GM21619 (cell line): ENCODE measurements around the gene PTPRE.

ENCODE experiments used
- ATAC-seq: cut with Tn5 transposase; IDR thresholded peaks from one replicate; pipeline ENCODE4 v1.9.1; 2021; ENCODE audit not compliant: unreplicated experiment

PTPRE gene

DNA sequence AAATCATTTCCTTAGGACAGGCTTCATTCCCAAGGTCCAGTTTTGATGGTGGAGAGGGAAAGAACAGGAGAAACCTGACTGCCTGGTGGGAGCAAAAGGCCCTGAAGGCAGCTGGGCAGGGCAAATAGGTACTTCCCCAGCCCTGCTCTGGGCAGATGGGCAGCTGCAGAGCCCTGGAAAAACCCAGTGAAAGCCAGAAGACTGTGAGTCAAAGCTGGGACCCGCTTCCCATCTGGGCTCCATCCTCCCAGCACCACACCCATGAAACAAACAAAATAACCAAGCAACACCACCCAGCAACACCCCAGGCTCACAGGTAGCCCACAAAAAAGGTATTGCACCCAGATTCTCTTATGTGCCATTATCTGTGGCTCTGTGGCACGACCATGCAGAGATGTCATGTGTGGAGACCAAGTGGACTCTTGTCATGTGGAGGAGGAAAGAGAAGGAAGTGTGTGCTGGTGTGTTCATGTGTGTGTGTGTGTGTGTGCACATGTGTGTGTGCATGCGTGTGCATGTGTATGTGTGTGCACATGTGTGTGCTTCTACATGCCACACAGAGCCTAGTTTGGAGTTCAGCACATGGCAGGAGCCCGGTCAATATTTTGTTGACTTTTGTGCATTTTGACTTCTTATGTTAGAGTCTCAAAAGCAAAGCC, 24.0 kb upstream of the PTPRE start:
- no peak for ATAC-seq

DNA sequence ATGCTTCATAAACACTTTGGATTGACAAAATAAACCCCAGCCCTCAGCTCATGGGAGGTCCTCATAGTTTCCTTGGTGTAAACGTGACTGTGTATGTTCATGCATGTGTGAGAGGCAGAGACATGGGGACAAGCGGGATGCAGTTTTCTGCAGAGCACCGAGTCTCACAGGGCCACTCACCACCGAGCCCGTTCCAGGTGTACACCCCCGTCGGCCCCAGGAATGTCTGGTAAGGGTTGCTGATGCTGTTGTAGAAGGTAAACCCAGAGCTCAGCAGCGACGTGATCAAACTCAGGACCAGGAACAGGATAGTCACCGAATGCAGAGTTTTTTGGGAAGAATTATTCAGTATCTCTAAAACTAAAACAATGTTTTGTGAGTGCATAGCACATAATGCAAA, 23.4 kb upstream of the PTPRE start:
- ATAC-seq: no peak

DNA sequence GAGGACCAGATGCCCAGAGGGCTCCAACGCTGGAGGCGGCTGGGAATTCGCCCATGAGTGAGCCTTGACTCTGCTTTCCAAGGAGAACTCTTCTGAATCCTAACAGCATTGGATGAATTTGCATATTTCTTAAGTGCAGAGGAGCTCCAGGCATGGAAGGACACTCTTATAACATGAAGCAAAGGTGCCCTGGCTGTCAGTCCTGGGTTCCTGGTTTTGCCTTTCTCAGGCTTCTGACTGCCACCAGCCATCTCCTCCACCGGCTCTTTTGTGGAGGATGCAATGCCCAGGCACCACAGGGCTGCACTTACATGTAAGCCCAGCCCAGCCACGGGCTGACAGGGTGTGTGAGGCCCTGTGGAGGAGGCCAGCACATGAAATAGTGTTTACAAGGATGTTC, 22.4 kb upstream of the PTPRE start:
- no peak for ATAC-seq

DNA sequence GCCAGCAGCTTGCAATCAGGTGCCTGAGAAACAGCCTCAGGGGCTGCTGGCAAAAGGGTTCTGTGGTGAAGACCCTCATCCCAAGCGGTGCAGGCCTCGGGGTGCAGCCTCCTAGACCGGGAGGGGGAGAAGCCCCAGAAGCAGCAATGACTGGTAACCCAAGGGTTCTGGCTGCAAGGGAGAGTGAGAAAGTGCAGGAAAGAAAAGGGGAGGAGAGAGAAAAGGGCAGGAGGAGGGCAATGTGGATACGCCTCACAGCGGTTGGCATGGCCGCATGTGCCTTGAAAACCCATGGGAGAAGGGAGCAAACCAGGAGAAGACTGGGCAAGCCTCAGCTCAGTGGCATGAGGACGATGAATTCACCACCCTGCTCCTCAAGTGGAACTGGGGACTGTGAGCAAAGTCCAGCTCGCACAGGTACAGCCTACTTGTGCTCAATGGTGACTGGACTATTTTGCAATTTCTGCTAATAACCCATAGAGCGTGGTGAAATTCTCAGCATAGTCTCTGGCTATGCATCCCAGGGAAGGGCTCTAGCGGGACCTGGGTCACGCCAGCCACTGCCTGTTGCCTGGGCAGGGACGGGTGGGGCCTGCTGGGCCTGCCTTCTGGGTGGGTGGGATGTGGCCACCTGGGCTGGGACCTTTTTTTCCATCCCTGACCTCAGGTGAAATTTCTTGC, 20.4 kb upstream of the PTPRE start:
- ATAC-seq: no peak

DNA sequence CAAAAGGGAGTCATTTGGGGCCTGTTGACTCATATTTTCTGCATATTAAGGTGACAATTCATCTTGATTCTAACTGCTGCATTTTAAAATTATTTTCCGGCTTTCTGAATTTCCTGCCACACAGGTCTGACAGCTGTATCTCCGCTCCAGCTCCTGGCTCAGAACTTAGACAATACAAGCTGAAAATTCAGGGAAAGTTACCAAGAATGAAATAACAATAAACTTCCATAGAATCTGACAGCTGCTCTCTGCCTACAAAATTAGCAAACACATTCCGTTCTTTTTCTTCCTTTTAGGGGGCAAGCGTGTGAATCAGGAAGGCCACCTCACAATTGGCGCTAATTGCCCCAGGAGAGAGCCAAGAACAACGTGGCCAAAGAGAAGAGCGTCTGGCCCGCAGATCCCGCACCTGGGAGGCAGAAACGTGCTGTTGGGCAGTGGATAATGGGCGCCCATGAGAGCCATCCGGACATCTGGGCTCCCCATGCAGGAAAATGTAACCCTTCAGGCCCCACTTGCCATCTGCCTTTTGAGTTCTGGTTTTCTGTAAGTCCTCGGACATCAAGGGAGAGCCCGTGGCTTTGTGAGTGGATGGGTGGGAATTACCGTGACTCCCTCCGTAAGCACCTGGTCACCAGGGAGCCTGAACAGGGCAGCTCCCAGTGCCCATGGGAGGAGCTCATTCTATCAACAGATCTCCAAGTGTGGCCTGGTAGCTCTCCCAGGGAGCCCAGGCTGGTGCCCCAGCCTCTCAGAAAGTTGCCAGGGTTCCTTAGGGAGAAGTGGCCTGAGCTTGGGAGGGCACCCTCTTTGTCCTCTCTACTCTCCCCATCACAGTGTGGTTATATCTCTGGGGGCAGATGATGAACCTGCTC, 19.1 kb upstream of the PTPRE start:
- no peak for ATAC-seq

DNA sequence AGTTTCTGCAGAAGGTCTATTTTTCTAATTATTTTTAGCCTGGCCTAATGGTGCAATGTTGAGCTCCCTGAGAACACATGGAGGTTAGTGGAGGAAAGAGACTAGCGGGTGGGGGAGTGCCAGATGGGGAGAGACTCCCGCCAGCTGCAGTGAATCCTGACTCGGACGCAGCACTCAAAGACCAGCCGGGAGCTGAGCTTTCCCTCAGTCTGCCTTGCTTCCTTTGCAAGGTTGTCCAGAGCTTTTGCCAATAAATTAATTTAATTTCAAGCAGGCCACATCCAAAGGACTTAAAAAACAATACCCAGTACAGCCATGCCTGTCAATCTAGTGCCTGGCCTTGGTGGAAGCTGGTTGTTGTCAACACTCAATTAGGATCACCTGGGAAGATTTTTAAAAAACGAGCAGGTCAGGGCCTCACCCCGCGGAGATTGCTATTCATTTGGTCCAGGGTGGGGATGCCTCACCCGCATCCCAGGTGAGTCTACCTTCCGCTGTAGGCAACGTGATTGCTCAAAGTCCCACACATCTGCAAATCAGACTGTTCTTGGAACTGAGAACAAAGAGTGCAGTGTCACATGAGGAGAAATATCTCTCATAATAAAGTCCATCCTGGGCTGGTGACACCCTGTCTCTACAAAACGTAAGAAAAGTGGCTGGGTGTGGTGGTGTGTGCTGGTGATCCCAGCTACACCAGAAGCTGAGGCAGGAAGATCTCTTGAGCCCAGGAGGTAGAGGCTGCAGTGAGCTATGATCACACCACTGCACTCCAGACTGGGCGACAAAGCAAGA, 18.2 kb upstream of the PTPRE start:
- no peak for ATAC-seq

DNA sequence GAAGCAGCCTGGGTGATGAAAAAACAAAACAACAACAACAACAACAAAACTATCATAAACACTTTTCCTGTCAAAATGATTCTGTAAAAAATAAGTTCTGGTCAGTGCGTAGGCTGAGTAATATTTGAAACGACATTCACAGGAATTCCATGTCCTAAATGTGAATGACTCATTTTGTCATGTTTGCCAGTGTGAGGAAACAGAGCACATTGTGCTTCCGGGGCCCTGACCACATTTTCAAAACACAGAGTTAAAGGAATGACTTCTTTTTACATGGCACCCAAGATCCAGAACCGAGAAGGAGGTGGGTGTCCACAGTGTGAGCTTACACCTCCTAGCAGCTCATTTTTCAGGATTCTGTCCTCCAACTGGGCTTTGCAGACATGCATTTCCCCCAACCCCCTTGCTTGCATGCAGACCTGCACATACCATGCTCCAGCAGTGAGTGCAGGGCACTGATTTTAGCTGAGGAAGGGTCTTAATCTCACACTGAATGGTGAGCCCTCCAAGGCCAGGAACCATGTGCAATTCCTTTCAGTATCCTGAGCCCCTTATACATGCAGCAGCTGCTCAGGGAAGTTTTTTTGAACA, 17.2 kb upstream of the PTPRE start:
- no peak for ATAC-seq

DNA sequence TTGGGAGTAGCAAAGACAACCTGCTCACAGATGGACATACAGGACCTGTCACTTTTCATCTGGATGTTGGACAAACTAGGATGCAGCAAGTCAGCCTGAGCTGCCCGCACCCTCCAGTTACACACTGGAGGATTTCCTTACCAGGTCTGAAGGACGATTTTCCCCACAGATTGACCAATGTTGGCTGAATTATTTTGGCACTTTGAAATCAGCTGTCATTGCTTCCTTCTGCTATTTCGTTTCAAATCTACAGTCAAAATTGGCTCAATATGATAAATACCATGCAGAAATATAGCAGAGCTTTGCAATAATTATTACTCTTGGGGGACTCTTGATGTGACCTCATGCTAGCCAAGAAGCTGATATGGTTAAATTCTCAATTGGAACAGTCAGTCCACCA, 16.7 kb upstream of the PTPRE start:
- no peak for ATAC-seq

DNA sequence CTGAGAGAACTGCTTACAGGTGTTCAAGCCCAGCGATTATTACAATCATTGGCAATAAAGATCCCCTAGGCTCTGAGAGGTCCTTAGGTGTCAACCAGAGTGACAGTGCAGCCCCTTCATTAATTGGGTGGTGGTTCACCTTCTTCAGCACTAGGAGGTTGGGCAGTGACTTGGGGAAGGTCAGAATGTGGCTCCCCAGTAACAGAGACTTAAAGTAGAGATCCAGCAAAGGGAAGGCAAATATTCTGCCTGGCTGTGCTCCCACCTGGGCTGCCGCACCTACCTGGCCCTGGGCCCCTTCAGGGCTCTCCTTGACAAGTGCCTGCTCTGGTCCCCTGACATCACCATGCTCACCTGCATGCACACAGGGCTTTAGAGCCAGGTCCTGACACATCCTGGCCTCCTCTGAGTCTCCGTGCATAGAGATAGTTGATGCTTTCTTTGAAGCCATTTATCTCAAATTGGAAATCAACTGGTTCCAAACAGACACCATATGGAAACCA, 16.0 kb upstream of the PTPRE start:
- ATAC-seq: no peak

DNA sequence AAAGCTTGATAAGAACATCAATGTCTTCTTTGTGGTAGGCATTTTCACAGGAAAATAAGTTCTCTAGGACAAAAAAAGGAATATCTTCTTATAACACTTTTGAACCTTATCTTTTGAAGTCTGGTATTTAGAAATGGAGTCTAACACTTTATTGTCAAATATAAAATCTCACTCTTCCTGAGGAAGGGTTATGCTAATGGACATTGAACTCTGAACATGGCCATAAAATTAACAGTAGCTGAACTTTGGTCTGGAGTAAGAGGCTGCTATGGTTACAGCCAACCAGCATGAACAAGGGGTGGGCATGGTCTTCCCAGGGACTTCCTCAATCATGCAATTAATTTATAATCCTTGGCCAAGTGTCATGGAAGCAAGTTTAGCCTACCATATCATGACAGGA, 14.2 kb upstream of the PTPRE start, which contains the start of gene CLRN3:
CLRN3 (minus strand) TSS at position 199 of the 400 bp plus-strand sequence; CDS start at position 42, 157 bp downstream.
- ATAC-seq: no peak

DNA sequence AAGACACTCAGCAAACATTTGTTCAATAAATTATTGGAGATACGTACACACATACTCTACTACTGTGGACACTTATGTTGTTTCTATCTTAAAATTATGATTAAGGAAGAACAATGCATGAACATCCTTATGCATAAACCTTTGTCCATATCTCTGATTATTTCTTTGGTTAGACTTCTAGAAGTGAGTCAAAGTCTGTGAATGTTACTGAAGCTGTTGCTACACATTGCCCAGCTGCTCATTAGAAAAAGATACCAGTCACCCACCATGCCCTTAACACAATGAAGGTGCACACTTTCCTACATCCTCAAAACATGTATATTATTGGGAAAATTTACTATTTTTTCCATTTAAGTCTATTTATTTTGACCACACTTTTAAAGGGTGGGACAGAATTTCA, 12.8 kb upstream of the PTPRE start:
- ATAC-seq: no peak

DNA sequence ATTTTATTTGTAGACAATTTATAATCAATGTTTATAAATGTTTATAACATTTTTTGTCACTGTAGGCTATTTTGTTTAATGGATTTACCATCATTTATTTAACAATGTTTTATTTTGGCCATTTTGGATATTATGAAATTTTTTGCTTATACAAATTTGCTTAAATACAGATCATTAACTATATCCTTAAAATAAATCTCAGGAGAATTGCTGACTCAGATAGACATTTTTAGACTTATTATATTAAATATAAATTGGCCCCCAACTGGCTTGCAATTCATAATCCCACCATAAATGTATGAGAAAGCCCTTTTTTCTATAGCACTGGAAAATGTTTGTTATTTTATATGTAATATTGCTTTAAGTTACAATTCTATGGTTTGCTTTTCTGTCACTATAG, 10.3 kb upstream of the PTPRE start:
- no peak for ATAC-seq

DNA sequence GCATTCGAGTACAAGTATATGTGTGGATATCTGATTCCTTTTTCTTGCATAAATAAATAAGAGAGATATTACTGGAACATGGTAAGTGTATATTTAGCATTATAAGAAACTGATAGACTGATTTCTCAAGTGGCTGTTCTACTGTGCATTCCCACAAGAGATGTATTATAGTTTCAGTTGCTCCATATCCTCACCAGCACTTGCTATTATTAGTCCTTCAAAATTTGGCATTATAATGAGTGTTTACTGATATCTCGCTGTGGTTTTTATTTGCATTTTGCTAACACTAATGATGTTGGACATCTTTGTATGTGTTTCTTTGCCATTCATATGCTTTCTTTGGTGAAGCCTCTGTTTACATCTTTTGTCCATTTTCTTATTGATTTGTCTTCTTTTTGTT, 9.7 kb upstream of the PTPRE start:
- ATAC-seq: no peak

DNA sequence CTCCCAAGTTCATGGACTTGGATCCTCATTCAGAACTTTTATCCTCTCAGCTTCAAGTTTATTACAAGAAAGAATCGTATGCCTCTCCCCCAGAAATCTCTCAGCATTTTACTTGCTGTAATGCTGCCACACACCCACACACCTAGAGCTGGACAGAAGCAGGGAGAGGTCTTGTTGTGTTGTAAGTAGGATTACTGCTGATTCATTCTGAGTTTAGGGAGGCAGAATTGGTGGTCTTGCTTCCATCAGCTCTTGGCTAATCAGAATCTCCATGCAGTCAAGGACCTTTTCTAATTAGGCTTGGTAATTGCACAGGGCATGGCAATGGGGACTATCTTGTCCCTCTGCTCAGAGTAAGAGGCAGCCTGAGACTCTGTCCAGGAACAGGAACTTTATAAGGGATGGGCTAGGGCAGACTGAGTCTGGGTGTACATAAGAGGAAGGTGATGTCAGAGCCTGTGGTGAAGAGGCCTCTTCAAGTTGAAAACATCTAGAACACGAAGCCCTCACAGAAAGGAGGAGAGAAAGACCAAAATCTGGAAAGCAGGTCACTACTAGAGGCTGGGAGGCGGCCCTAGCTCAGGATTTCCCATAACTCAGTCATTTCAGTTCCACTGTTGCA, 7.0 kb upstream of the PTPRE start:
- ATAC-seq: no peak

DNA sequence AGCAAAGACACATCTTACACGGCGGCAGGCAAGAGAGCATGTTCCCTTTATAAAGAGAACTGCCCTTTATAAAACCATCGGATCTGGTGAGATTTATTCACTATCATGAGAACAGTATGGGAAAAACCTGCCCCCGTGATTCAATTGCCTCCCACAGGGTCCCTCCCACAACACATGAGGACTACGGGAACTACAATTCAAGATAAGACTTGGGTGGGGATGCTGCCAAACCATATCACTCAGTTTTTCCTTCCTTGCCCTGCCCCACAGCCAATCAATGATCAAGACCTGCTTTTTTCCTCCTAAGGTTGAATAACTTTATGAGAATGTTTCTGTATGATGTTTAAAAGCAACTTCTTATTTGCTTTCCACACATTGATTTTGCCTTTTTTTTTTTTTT, 3.1 kb upstream of the PTPRE start:
- no peak for ATAC-seq

DNA sequence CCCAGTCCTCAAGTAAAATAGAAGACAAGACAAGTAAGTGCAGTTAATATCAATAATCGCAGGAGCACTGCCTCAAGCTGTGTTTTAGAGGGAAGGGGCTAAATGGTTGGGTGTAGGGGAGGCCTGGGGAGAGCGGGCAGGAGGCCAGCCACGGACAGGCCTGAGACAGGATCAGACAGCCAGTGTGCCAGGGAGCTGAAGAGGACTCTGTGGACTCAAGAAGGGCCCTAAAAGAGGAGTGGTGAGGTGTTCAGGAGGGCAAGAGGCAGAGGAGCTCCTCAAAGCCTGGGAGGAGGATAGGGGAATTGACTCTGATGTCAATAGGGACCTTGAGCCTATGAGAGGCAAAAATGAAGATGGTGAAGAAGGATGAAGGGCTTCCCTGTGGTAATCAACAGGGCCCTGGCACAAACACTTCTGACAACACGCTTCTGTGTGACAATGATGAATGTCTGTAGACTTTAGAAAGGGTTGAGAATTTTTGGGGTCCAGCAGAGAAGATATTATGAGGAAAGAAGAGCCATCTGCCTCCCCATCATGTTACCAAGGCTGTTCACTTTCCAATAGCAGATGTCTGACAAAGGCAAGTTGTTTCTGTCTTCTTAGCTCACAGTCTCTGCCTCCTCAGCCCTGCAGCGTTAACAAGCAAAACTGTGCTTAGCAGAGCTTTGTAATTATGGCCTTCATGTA, 2.4 kb upstream of the PTPRE start:
- ATAC-seq: no peak

DNA sequence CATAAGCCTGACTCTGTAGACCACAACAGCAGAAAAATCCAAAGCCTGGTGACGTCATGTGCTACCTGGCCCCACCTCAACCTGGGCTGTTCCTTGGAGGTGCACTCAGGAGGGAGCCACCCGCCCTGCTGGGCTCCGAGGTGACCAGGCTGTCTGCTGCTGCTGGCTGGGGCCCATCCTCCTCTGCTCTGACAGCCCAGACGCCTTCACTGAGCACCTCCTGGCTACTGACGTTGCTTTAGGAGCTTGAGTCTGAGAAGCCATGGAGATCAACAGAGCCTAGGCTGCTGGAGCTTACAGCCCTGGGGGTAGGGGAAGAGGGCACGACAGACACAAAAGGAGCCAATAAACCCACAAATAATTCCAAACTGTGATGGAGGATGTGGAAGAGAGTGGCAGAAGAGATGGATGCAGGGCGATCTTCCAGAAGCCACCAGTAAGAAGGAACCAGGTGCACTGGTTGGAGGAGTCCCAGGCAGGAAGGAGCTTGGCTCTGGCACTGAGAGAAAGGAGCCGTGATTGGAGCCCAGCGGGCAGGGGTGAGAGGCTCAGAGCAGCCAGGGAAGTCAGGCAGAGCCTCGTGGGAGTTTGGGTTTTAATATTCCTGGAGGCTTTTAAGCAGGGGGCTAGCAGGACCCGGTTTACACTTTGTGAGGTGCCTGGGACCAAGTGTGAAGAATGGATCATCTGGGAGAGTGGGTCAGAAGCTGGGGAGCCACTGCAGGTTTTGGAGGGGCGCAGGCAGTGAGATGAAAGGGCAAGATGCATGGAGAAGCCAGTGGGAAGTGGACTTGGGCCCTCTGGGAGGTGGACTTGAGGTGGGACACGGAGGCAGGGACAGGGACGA, 1.7 kb upstream of the PTPRE start:
- no peak for ATAC-seq

DNA sequence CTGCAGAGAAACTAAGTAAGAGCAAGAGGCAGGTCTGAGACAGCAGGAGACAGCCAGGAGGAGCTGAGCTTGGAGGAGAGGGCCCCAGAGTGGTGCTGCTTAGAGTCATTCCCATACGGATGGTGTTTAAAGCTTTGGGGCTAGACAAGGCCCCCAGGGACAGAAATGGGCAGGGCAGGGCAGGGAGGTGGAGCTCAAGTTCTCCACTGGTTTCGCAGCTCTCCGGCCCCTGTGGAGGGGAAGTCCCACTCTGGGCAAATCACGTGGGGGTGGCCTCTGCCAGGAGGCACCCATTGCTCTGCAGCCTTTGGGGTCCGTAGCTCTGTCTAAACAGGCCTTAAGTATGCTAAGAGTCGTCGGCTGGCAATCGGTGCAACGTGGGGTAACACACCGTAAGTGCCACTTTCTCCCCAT, 1.0 kb upstream of the PTPRE start:
- ATAC-seq: no peak
